Spleen (tissue), 11 donors: Measurements from ENCODE around the gene CATSPER3. TPM values are rescaled to one million over a fixed set of nuclear protein-coding genes. Genes with fewer than 3 reads are reported as not detected.

Experiments
- DNase-seq: peaks from one replicate; pipeline ENCODE4 v3.0.0-alpha.2; 2020
- H3K27ac ChIP-seq, 8 donors: fragments of 200-600 bp; sonication (generic) in 7 of 8; 1 replicate in 4 of 8; 2 replicates in 4 of 8; pipeline versions ENCODE4 v1.5.0 to v1.8.0; 2016 to 2021; ENCODE audit warnings: inconsistent platforms in 4 of 8, mild to moderate bottlenecking in 4 of 8, moderate library complexity in 1 of 8
- H3K27me3 ChIP-seq, 7 donors: fragments of 200-600 bp; sonication (generic) in 6 of 7; replicated peaks in 1 of 7; 1 replicate in 4 of 7; 2 replicates in 3 of 7; pipeline versions ENCODE4 v1.5.0 to v1.8.0; 2016 to 2021; ENCODE audit warnings: inconsistent platforms in 3 of 7, mild to moderate bottlenecking in 1 of 7
- H3K36me3 ChIP-seq, 6 donors: fragments of 200-600 bp; sonication (generic) in 5 of 6; 1 replicate in 4 of 6; 2 replicates in 2 of 6; pipeline versions ENCODE4 v1.5.0 to v1.8.0; 2016 to 2021; ENCODE audit warnings: inconsistent platforms in 2 of 6
- H3K4me1 ChIP-seq, 6 donors: fragments of 200-600 bp; sonication (generic) in 5 of 6; 1 replicate in 3 of 6; 2 replicates in 3 of 6; pipeline versions ENCODE4 v1.5.0 to v1.8.0; 2016 to 2021; ENCODE audit warnings: inconsistent platforms in 3 of 6
- H3K4me3 ChIP-seq, 8 donors: fragments of 200-600 bp; sonication (generic) in 7 of 8; 1 replicate in 4 of 8; 2 replicates in 4 of 8; pipeline versions ENCODE4 v1.5.0 to v1.8.0; 2016 to 2021; ENCODE audit warnings: inconsistent platforms in 4 of 8, mild to moderate bottlenecking in 4 of 8, moderate library complexity in 2 of 8
- H3K9me3 ChIP-seq, 8 donors: fragments of 200-600 bp; sonication (generic) in 7 of 8; 1 replicate in 4 of 8; 2 replicates in 4 of 8; pipeline versions ENCODE4 v1.5.0 to v1.8.0; 2016 to 2021; ENCODE audit warnings: inconsistent platforms in 4 of 8
- POLR2A ChIP-seq, 3 donors: fragments of 450-650 bp; IDR thresholded peaks; one replicate each; pipeline ENCODE4 v1.5.1; 2017; ENCODE audit warnings: antibody characterized with exemption in 3 of 3, mild to moderate bottlenecking in 1 of 3
- POLR2AphosphoS5 ChIP-seq, 3 donors: sonication (generic); formaldehyde crosslinking; IDR thresholded peaks; one replicate each; pipeline ENCODE4 v1.5.1; 2017; ENCODE audit warnings: antibody characterized with exemption in 3 of 3
- WGBS, 5 donors: extraction: QIAGEN DNeasy Blood & Tissue Kit in 3 of 5; methylation state at CpG; one replicate each; pipeline versions ENCODE4 v1.1.5 to v1.1.7; 2013 to 2018; 5-methylcytosine and 5-hydroxymethylcytosine counted together
- intact Hi-C: fragments of 100-400 bp; cut with DNase I; formaldehyde crosslinking; loops from one replicate; pipeline ENCODE4 v1.15.0; 2023; ENCODE audit warnings: low total_unique reads
- polyA plus RNA-seq, 3 donors: library from polyadenylated mRNA; stranded (reverse); fragments of 200-250 nt; gene quantifications; one replicate each; pipeline ENCODE4 v1.2.1, GENCODE V29; 2013
- total RNA-seq, 7 donors: library from RNA; depleted of rRNA in 3 of 7; stranded (reverse); fragments of >200 nt in 3 of 7; fragmentation: NEBNext Ultra II Directional in 4 of 7; extraction: Animal tissue kit (Norgen Biotek cat#: 25700) in 4 of 7; gene quantifications; one replicate each; pipeline versions ENCODE4 v1.1.0 to v1.2.1, GENCODE V29; 2016 to 2021
- TF ChIP-seq, protein P1 (sequence below), 11 experiments: fragments of 200-600 bp in 7 of 11; fragments of 450-650 bp in 4 of 11; sonication (generic) in 4 of 11; IDR thresholded peaks in 8 of 11; conservative IDR thresholded peaks in 3 of 11; 1 replicate in 7 of 11; 2 replicates in 4 of 11; pipeline versions ENCODE4 v1.4.0 to v1.8.0; 2016 to 2021; ENCODE audit warnings: antibody characterized with exemption in 11 of 11, inconsistent platforms in 4 of 11, mild to moderate bottlenecking in 1 of 11
- donor health status: healthy with polysubstance abuse.
- donor health status: DM: no; HTN: no; CAD: no; lungs with moderate emphysema.
- donor health status: DM: no; HTN: no; CAD: no.
- donor health status: Bipolar disorder and iron deficiency.
- donor health status: healthy.
- donor health status: DM: no; HTN: no; CAD: no.
- donor health status: DM: yes; HTN: yes; CAD: no.

The CATSPER3 gene
- total and polyA plus RNA-seq, 10 donors: 0.35 to 0.89 (median 0.44) TPM; not detected in 3

DNA sequence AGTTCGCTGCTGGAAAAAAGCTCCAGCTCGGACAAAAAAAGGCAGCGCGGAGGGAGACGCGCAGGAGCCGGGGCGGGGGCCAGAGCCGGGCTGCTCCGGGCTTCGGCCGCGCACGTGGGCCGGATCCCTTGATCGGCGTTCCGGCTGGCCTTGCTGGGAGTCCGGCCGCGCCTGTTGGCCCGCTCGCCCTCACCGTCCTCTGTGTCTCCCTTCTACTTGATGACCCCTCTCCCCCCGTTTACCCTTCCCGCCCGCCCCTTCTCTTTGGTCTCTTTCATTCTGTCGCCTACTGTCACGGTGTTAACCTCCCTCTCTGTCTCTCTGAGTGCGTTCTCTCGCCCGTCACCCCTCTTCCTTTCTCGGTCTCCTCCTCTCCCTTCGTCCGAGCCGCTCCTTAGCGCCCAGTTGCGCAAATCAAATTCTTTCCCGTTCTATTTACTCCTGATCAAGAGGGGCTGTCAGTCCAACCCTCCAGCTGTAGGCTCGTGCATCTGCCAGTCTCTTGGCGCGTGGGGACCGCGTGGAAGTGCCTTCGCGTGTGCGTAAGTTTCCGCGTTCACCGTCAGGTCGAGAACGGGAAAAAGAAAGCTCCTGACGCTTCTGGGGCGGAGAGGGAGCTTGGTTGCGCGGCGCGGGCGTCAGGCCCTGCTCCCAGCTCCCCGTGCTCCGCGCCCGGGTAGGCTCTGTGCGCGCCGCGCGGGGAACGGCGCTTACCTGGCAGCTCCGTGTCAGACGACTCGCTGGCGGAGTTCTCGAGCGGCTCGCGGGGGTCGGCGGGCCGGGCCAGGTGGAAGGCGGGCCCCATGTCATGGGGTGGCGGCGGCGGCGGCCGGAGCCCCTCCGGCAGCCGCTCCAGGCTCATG is 65.5 kb downstream of the CATSPER3 start:
- no peak for DNase-seq
- 2 to 5% (median 3%) methylated on average over 47 to 89 of the region's 89 CpGs for WGBS, 5 donors
- Histone ChIP-seq H3K9me3 (peaks cover 0 to 10% (median 0%) of the 10 kb centered on the region in 8 donors), H3K4me1 (peaks cover 24 to 67% (median 48%) of the 10 kb centered on the region in 6 donors), H3K27me3 (peaks cover 27 to 100% (median 100%) of the 10 kb centered on the region in 7 donors), H3K4me3 (peak overlapping the region; percentile 9 to 67 (median 42)), H3K36me3 (no peaks in the 10 kb centered on the region), H3K27ac (no peak overlapping the region)
- intact Hi-C loops: no loop called here
- TF ChIP-seq POLR2AphosphoS5 (IDR thresholded peaks at IDR 0.05) (peak in 1 of 3 donors; percentile 43), POLR2A (IDR thresholded peaks at IDR 0.05) (no peak)

DNA sequence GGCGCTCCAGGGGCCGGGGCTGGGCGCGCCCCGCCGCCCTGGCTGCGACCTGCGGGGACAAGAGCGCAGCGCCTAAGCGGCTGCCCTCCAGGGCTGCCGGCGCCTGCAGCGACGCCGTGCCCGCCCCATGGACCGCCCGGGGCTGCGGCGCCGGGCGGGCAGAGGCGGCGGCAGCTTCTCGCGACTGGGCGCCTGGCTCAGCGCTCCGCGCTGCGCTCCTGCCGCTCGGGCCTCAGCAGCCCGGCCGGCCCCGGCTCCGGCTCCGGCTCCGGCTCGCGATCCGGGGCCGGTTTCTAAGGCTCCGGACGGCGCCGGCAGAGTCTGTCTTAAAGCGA is 66.2 kb downstream of the CATSPER3 start, which contains the start of gene PITX1:
PITX1 (minus strand) TSS at position 328 of the 335 bp plus-strand sequence. CDS start 347 bp downstream, outside the sequence.
- H3K9me3 ChIP-seq: peaks cover 0 to 6% (median 0%) of the 10 kb centered on the region in 8 donors
- peak within 1 kb of the TSS; percentile 9 to 67 (median 42) for H3K4me3 ChIP-seq
- TF ChIP-seq POLR2A (IDR thresholded peaks at IDR 0.05): no peak
- intact Hi-C loops: no loop called here
- peaks cover 27 to 67% (median 51%) of the 10 kb centered on the region in 6 donors for H3K4me1 ChIP-seq
- no peak within 1 kb of the TSS for H3K27ac ChIP-seq
- H3K27me3 ChIP-seq: peaks cover 27 to 100% (median 100%) of the 10 kb centered on the region in 7 donors
- no peak for DNase-seq
- H3K36me3 ChIP-seq: no peaks in the 10 kb centered on the region
- WGBS, 5 donors: 0 to 5% (median 1%) methylated on average over 1 to 49 of the region's 49 CpGs

DNA sequence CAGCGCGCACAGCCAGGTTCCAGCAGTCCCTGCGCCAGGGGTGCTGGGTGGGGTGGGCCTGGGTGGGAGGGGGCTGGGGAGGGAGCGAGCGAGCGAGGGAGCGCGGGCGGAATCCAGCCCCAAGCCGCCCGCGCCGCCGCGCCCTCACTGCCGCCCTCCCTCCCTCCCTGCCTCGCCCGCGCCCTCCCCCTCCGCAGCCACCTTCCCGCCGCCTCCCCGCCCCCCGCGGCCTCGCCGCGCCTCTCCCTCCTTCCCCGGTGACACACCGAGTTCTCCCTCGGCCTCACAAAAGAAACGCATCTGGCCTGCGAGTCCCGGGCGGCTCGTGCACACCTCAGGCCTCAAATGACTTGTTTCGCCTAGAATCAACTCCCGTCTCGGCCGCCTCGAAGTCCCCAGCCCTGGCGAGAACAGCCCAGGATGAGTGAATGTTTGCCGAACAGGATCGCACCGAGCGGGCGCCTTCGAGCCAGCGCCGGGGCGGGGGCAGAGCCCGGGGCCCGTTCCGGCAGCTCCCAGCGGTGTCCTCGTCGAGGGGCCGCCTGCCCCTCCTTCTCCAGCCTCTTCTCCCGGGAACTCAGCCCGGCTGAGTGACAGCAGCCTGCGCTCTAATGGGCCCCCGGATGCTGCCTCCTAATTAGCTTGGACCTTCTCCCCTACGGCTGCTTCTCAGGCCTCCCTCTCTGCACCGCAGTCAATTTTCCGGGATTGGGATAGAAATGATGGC is 66.7 kb downstream of the CATSPER3 start:
- peaks cover 0 to 1% (median 0%) of the 10 kb centered on the region in 8 donors for H3K9me3 ChIP-seq
- DNase-seq: no peak
- H3K36me3 ChIP-seq: no peaks in the 10 kb centered on the region
- intact Hi-C loops: no loop called here
- peaks cover 24 to 100% (median 100%) of the 10 kb centered on the region in 7 donors for H3K27me3 ChIP-seq
- no peak overlapping the region for H3K27ac ChIP-seq
- 4 to 11% (median 6%) methylated on average over 7 to 56 of the region's 65 CpGs for WGBS, 5 donors
- TF ChIP-seq, protein P1, sequence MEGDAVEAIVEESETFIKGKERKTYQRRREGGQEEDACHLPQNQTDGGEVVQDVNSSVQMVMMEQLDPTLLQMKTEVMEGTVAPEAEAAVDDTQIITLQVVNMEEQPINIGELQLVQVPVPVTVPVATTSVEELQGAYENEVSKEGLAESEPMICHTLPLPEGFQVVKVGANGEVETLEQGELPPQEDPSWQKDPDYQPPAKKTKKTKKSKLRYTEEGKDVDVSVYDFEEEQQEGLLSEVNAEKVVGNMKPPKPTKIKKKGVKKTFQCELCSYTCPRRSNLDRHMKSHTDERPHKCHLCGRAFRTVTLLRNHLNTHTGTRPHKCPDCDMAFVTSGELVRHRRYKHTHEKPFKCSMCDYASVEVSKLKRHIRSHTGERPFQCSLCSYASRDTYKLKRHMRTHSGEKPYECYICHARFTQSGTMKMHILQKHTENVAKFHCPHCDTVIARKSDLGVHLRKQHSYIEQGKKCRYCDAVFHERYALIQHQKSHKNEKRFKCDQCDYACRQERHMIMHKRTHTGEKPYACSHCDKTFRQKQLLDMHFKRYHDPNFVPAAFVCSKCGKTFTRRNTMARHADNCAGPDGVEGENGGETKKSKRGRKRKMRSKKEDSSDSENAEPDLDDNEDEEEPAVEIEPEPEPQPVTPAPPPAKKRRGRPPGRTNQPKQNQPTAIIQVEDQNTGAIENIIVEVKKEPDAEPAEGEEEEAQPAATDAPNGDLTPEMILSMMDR (IDR thresholded peaks at IDR 0.05 in 8 of 11, conservative IDR thresholded peaks at IDR 0.05 in 3 of 11): no peak
- TF ChIP-seq POLR2AphosphoS5 (IDR thresholded peaks at IDR 0.05) (no peak), POLR2A (IDR thresholded peaks at IDR 0.05) (no peak)
- H3K4me3 ChIP-seq: peak overlapping the region in 7 of 8 donors; percentile 35 to 67 (median 43)
- peaks cover 32 to 67% (median 54%) of the 10 kb centered on the region in 6 donors for H3K4me1 ChIP-seq

DNA sequence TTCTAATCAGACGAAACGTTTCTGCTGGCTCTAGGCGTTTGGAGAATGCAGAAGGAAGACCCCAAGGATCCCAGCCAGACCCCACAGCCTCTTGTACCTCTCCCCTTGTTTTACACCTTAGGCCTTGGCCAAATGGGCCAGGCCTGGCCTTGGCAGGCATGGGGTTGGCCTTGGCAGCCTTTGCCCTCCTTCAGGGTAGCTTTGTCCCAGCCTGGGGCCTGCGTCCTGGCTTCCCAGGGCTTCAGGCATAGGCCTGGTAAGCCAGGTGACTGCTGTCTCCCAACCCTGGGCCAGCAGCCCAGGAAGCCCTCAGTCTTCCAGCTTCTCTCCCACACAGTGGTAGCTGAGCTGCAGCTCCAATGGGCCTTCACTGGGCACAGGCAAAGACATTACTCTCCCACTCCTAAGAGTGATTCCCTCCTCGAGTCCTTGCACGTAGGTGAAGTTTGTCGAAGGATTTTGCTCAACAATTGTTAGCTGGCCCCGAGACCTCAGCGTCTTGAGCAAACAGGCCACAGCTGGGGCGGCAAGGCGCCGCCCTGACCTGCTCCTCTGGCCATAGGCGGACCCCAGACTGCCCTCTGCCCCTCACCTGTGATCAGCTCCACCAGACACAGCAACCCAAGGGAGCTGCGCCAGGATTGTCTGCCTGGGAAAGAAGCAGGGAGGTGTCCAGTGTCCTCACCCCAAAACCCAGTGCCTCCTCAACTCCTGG is 67.4 kb downstream of the CATSPER3 start:
- no peak for TF ChIP-seq POLR2A (IDR thresholded peaks at IDR 0.05)
- TF ChIP-seq, protein P1 (IDR thresholded peaks at IDR 0.05 in 8 of 11, conservative IDR thresholded peaks at IDR 0.05 in 3 of 11): no peak
- no peak for TF ChIP-seq POLR2AphosphoS5 (IDR thresholded peaks at IDR 0.05)
- 47 to 71% (median 60%) methylated on average over 5 to 14 of the region's 14 CpGs for WGBS, 5 donors
- no peaks in the 10 kb centered on the region for H3K36me3 ChIP-seq
- H3K4me3 ChIP-seq: peak overlapping the region in 1 of 8 donors; percentile 1
- H3K27ac ChIP-seq: no peak overlapping the region
- H3K27me3 ChIP-seq: peaks cover 29 to 100% (median 100%) of the 10 kb centered on the region in 7 donors
- H3K4me1 ChIP-seq: peaks cover 36 to 73% (median 61%) of the 10 kb centered on the region in 6 donors
- no peaks in the 10 kb centered on the region for H3K9me3 ChIP-seq
- DNase-seq: peak; percentile 70
- intact Hi-C loops: no loop called here
